PFSK-1 (cell line): ENCODE measurements around the gene ARHGEF11.

Source experiments
- POLR2AphosphoS5 ChIP-seq: IDR thresholded peaks from 2 replicates; pipeline ENCODE4 v1.6.1; 2012; ENCODE audit warnings: low read depth, mild to moderate bottlenecking, control low read depth, low read length, moderate library complexity
- REST ChIP-seq, 2 experiments: IDR thresholded peaks; 2 replicates each; pipeline versions ENCODE4 v1.6.1 to v1.8.0; 2011 to 2012; ENCODE audit warnings: low read depth in 2 of 2, low read length in 2 of 2, control low read depth in 1 of 2, inconsistent platforms in 1 of 2, mild to moderate bottlenecking in 1 of 2, moderate library complexity in 1 of 2; ENCODE audit not compliant: insufficient read depth in 1 of 2
- TAF1 ChIP-seq: IDR thresholded peaks from 2 replicates; pipeline ENCODE4 v1.6.1; 2012; ENCODE audit warnings: low read length, control low read depth, borderline replicate concordance; ENCODE audit not compliant: insufficient read depth

GRCh38 chr1:157043685-157044084, 1.9 kb downstream of the ARHGEF11 start:
- TF ChIP-seq TAF1 (no peak), POLR2AphosphoS5 (no peak), REST (IDR thresholded peaks at IDR 0.05; ENCODE audit: insufficient read depth in 1 of 2, low read depth in 2 of 2, low read length in 2 of 2) (no peak)
